Hypothalamus (tissue), 51 donors: ENCODE measurements around the gene DGLUCY.
"Not testable (repeated sequence)": the region's sequence is repeated elsewhere in the genome, so short reads cannot be mapped to it uniquely, and the experiment has no call there.

ENCODE experiments used
- DNase-seq, 51 donors: peaks; one replicate each; lab custom pipeline; 2025; lab: John Stamatoyannopoulos, UW

The DGLUCY gene

GRCh38 chr14:91230397-91231035, 116.6 kb downstream of the DGLUCY start:
- no peak for DNase-seq

DNA sequence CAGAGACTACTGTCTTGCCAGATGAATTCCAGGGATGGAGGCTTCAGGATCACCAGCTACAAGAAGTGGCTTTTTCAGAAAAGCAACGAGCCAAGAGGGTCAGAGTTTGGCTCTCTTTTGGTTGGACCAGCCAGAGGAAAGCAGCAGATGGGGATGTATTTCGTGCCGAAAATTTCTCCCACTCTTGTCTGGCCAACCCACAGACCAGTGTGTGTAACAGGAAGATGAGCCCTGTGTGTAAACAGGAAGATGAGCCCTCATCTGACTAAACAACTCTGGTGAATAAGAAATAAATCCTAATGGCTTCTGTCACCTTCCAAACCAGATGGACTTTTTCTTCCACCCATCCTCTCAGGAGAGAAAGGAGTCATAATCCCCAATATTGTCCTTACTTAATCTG, 117.6 kb downstream of the DGLUCY start:
- no peak for DNase-seq

DNA sequence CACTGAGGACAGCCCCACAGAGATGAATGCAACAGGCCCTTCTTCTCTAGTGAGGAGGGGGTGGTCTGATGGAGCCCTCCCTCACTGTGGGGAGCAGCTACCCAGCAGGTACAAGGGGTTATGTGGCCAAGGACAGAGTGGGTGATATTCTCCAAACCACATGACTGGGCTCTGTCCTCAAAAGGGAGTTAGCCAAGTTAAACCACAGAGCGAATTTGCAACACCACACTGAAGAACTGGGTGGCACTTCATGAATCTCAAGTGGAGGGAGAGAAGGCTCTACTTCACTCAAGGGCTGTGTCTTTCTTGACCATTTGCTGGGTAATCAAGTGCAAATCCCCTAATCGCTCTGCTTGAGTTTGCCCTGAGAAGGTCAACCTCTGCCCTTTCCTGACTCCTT, 118.2 kb downstream of the DGLUCY start:
- DNase-seq: no peak

DNA sequence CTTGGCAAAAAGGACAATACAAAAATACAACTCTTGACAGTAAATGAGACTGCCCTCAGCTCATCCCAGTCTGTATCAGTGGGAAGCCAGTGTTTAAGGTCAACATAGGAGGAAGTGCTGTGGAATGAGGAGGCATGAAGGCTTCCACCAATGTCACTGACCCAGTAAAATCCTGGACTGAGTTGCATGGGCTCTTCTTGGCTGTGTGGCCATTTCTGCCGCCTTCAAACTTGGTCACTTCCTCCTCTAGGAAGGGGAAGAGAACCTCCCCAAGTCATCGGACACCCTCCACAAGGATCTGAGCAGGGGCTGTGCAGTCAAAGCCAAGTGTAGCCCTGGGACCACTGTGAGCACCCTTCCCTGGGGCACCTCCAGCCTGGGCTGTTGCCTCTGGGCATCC, 118.7 kb downstream of the DGLUCY start:
- DNase-seq: no peak

GRCh38 chr14:91233936-91234790, 120.3 kb downstream of the DGLUCY start:
- DNase-seq: no peak

- DNase-seq: no peak
Measured at GRCh38 chr14:91234791-91235114, 120.9 kb downstream of the DGLUCY start.

- no peak for DNase-seq
Measured at GRCh38 chr14:91235841-91236240, 122.0 kb downstream of the DGLUCY start.

GRCh38 chr14:91237219-91237618, 123.3 kb downstream of the DGLUCY start:
- no peak for DNase-seq

DNA sequence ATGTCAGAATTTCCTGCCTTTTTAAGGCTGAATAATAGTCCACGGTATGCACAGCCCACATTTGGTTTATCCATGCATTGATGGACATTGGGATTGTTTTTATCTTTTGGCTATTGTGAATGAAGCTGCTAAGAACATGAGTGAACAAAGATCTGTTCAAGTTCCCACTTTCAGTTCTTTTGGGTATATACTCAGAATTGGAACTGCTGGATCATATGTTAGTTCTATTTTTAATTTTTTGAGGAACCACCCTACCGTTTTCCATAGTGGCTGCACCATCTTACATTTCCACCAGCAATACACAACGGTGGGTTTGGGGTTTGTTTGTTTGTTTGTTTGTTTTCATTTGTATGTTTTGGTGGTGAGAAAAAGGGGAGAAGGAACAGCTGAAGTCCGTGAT, 124.2 kb downstream of the DGLUCY start:
- no peak for DNase-seq

- no peak for DNase-seq
Measured at GRCh38 chr14:91238661-91239060, 124.8 kb downstream of the DGLUCY start.

- DNase-seq: peak in 1 of 51 donors; percentile 6
Measured at GRCh38 chr14:91241863-91242262, 128.0 kb downstream of the DGLUCY start.

GRCh38 chr14:91242635-91243034, 128.8 kb downstream of the DGLUCY start:
- no peak for DNase-seq

DNA sequence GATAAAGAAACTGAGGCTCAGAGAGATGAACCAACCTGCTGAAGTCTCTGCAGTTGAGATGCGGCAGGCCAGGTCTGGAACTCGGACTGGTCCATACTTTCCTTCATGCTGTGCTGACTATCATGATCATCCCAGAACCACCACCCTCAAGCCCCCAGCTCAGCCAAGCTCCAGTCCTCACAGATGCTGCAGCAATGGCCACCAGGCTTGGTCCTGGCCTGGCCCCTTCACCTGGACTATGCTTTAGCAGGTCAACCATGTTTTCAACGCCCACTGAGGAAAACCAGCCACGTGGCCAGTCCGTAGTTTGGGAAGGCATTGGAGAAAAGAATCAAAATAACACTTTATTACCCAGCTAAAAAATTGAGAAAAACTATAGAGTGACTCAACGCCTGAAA, 129.2 kb downstream of the DGLUCY start:
- no peak for DNase-seq

GRCh38 chr14:91244501-91244901, 130.6 kb downstream of the DGLUCY start, which contains the start of gene GPR68:
Gene GPR68 (minus strand): TSS chr14:91244704. CDS start chr14:91235050, 9,654 bp downstream.
- DNase-seq: peak in 37 of 51 donors; percentile 4 to 71 (median 47)

DNA sequence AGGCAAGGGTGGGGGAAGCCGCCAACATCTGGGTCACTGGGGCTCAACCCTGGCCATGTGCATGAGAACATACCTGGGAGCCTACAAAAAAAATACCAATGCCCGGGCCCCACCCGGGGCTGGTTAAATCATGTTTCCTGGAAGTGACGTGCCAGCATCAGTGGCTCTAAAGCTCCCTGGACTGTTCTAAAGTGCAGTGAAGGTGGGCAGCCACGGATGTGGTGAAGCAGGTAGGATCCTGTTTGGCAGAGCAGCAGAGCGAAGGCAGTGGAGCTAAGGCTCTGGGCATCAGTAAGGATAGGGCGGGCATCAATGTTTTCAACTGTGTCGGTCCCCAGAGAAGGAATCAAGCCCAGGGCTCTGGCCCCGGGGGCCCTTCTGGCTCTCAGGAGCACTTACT, 131.2 kb downstream of the DGLUCY start:
- no peak for DNase-seq

- not testable (repeated sequence) for DNase-seq
Measured at GRCh38 chr14:91245616-91246015, 131.7 kb downstream of the DGLUCY start.

DNA sequence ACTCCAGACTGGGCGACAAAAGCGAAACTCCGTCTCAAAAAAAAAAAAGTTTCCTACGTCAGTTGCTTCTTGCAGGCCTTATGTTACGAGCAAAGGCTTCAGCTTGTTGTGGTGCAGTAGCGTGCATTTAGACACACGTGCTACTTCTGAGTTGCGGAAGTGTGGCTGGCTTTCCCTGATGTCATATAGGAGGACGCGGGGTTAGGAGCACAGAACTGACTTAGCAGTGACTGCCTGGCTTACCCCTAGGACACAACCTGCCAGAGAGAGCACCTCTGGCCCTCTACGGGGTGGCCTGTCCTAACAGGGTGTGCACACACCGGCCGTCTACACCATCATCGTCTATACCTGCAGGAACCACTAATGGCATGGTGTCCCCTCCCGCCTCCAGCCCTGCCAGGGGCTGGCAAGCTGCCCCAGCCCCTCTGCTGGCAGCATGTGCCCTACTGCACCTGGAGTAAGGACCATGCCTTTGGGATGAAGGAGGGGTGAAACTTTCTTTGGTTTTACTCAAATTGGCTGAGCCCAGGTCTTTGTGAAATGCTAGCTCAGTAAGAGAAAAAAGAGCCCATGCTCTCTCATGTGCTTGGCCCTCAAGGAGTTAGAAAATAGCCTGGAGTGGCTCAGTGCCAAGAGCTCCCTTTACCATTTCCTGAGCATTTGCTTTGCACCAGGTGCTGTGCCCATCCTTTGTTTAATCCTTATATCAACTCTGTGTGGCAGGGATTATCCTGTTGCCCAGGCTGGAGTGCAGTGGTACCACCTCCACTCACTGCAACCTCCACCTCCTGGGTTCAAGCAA, 132.4 kb downstream of the DGLUCY start:
- no peak for DNase-seq

DNA sequence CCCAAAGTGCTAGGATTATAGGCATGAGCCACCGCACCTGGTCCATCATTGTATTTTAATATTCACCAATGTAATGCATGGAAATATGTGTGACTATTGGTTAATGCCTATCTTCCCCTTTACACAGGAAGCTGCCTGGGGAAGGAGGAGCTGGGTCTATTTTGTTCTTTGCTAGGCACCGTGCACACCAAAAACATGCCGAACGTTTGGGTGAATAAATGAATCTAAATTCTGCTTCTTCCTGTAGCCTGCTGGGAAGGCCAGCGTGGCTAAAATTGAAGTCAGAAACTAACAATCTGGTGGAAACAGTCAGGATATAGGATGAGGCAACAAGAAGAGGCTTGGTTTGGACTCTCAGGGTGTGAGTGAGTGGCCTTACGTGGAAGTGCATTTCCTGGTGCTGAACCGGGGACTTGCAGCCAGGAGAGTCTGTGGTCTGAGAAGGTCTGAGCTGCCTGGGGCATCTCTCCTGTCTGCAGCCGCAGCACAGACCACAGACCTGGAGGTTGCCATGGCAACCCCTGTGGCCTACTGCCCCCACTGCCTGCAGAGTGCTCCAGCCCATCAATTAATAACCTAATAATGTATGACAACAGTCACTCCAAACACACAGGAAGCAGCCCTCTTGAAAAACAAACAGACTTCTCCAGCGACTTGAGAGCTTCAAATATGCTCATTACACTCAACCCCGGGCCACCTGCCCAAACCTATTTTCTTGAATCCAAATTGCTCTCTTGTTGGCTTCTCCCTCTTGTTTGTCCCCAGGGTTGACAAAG, 136.2 kb downstream of the DGLUCY start:
- peak in 6 of 51 donors; percentile 15 to 43 (median 32) for DNase-seq

DNA sequence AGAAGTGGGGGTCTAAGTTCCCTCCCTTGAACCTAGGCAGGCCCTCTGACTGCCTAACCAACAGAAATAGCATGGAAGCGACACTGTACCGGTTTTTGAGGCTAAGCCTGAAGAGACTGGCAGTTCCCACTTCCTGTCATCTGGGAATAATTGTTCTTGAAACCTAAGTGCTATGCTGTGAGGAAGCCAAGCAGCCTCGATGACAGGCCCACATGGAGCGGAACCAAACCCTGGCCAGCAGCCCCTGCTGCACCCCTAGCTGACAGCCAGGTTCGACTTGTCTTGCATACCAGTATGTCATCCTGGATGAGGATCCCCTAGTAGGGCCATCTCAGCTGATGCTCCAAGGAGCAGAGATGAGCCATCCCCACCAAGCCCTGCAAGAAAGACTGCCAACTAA, 137.0 kb downstream of the DGLUCY start:
- DNase-seq: no peak
